SK-N-SH (cell line): ENCODE results near the gene NRCAM. TPM values are rescaled to one million over a fixed set of nuclear protein-coding genes. Genes with fewer than 3 reads are reported as not detected.

Source experiments
- CTCF ChIA-PET: fragments of 300-600, 350-600 bp; formaldehyde crosslinking; extraction: SDS; loops from one replicate; lab custom pipeline; 2021; lab: Yijun Ruan, JAX
- POLR2A ChIA-PET: fragments of 350-600 bp; sonication (Branson Sonifier 250); formaldehyde crosslinking; extraction: SDS; loops from one replicate; lab custom pipeline; 2020; ENCODE audit warnings: antibody characterized with exemption, inconsistent platforms; lab: Yijun Ruan, JAX
- DNase-seq: peaks from one replicate; pipeline ENCODE4 v3.0.0; 2012
- H2AFZ ChIP-seq: fragments of 200-600 bp; sonication (generic); 2 replicates; pipeline ENCODE4 v1.8.1; 2016; ENCODE audit warnings: antibody characterized with exemption, mild to moderate bottlenecking, low read depth
- H3F3A ChIP-seq: fragments of 200-600 bp; sonication (generic); replicated peaks from 2 replicates; pipeline ENCODE3; 2016; ENCODE audit warnings: antibody characterized with exemption, mild to moderate bottlenecking; ENCODE audit not compliant: insufficient read depth
- H3K27ac ChIP-seq, 2 experiments: fragments of 200-500 bp in 1 of 2; fragments of 200-600 bp in 1 of 2; sonication (Bioruptor generic) in 1 of 2; sonication (generic), shearing (Covaris generic) in 1 of 2; 2 replicates each; pipeline versions ENCODE4 v1.5.1 to v1.6.1; 2014 to 2016; ENCODE audit warnings: low read depth in 2 of 2, inconsistent platforms in 1 of 2, low read length in 1 of 2, mild to moderate bottlenecking in 1 of 2, mixed read lengths in 1 of 2
- H3K27me3 ChIP-seq: fragments of 200-600 bp; sonication (generic), shearing (Covaris generic); 2 replicates; pipeline ENCODE4 v1.6.1; 2016; ENCODE audit warnings: mixed run types; ENCODE audit not compliant: insufficient read depth
- H3K36me3 ChIP-seq, 2 experiments: fragments of 200-500 bp in 1 of 2; fragments of 200-600 bp in 1 of 2; sonication (Bioruptor generic) in 1 of 2; sonication (generic) in 1 of 2; replicated peaks in 1 of 2; 2 replicates each; pipeline versions ENCODE3 to v1.5.1; 2014 to 2016; ENCODE audit warnings: low read length in 1 of 2, mild to moderate bottlenecking in 1 of 2; ENCODE audit not compliant: insufficient read depth in 2 of 2, control insufficient read depth in 1 of 2
- H3K4me1 ChIP-seq, 2 experiments: fragments of 200-500 bp in 1 of 2; fragments of 200-600 bp in 1 of 2; sonication (Bioruptor generic) in 1 of 2; sonication (generic), shearing (Covaris generic) in 1 of 2; 2 replicates each; pipeline versions ENCODE4 v1.5.1 to v1.6.1; 2014 to 2016; ENCODE audit warnings: low read depth in 1 of 2, low read length in 1 of 2, mixed run types in 1 of 2; ENCODE audit not compliant: insufficient read depth in 2 of 2, control insufficient read depth in 1 of 2
- H3K4me2 ChIP-seq: fragments of 200-600 bp; sonication (generic), shearing (Covaris generic); 2 replicates; pipeline ENCODE4 v1.6.1; 2017; ENCODE audit warnings: mixed run types
- H3K4me3 ChIP-seq, 2 experiments: fragments of 200-500 bp in 1 of 2; fragments of 200-600 bp in 1 of 2; sonication (Bioruptor generic) in 1 of 2; sonication (generic), shearing (Covaris generic) in 1 of 2; 2 replicates each; pipeline versions ENCODE4 v1.5.1 to v1.8.1; 2014 to 2016; ENCODE audit warnings: low read depth in 2 of 2, inconsistent platforms in 1 of 2, low read length in 1 of 2, mild to moderate bottlenecking in 1 of 2, mixed read lengths in 1 of 2, moderate library complexity in 1 of 2
- H3K79me2 ChIP-seq: fragments of 200-600 bp; sonication (generic); 2 replicates; pipeline ENCODE4 v1.8.1; 2017; ENCODE audit warnings: mild to moderate bottlenecking; ENCODE audit not compliant: insufficient read depth
- H3K9ac ChIP-seq: fragments of 200-600 bp; sonication (generic); 2 replicates; pipeline ENCODE4 v1.6.1; 2017; ENCODE audit warnings: mixed run types
- H3K9me2 ChIP-seq: fragments of 200-600 bp; sonication (generic); 2 replicates; pipeline ENCODE4 v1.6.1; 2017; ENCODE audit warnings: mixed run types
- H3K9me3 ChIP-seq: fragments of 200-600 bp; sonication (generic); 2 replicates; pipeline ENCODE4 v1.6.1; 2017; ENCODE audit warnings: mixed run types, mild to moderate bottlenecking, moderate library complexity
- H4K20me1 ChIP-seq: fragments of 200-600 bp; sonication (generic); 2 replicates; pipeline ENCODE4 v1.6.1; 2017; ENCODE audit warnings: mild to moderate bottlenecking, mixed run types; ENCODE audit not compliant: insufficient read depth
- CHD2 ChIP-seq: fragments of 150-350 bp; IDR thresholded peaks from 2 replicates; pipeline ENCODE4 v1.6.1; 2018; ENCODE audit warnings: low read length; ENCODE audit not compliant: partially characterized antibody
- CTCF ChIP-seq: fragments of 200-600 bp; sonication (generic); IDR thresholded peaks from 2 replicates; pipeline ENCODE4 v1.6.1; 2017; ENCODE audit warnings: antibody characterized with exemption, mild to moderate bottlenecking, moderate library complexity
- EP300 ChIP-seq, 2 experiments: IDR thresholded peaks; 2 replicates each; pipeline versions ENCODE4 v1.4.0 to v1.6.1; 2012; ENCODE audit warnings: borderline replicate concordance in 1 of 2, low read depth in 1 of 2, low read length in 1 of 2
- GABPA ChIP-seq: IDR thresholded peaks from 2 replicates; pipeline ENCODE4 v1.4.0; 2012; ENCODE audit warnings: low read depth, mild to moderate bottlenecking
- MAX ChIP-seq: IDR thresholded peaks from 2 replicates; pipeline ENCODE4 v1.4.0; 2012; ENCODE audit warnings: low read depth
- MEF2A ChIP-seq: IDR thresholded peaks from 2 replicates; pipeline ENCODE4 v1.4.0; 2012; ENCODE audit warnings: low read depth, borderline replicate concordance
- RAD21 ChIP-seq: IDR thresholded peaks from 2 replicates; pipeline ENCODE4 v1.6.1; 2012; ENCODE audit warnings: mild to moderate bottlenecking, low read length
- RXRA ChIP-seq: IDR thresholded peaks from 2 replicates; pipeline ENCODE4 v1.4.0; 2012; ENCODE audit warnings: low read depth, mild to moderate bottlenecking, borderline replicate concordance
- SIN3A ChIP-seq: IDR thresholded peaks from 2 replicates; pipeline ENCODE4 v1.6.1; 2012; ENCODE audit warnings: low read depth, mild to moderate bottlenecking, low read length, moderate library complexity, borderline replicate concordance
- ZBTB33 ChIP-seq: IDR thresholded peaks from 2 replicates; pipeline ENCODE4 v1.4.0; 2012; ENCODE audit warnings: low read depth, borderline replicate concordance
- WGBS: methylation state at CpG from one replicate; pipeline ENCODE4 v1.1.6; 2017; ENCODE audit warnings: low lambda C conversion rate; 5-methylcytosine and 5-hydroxymethylcytosine counted together
- polyA plus RNA-seq, 3 experiments: library from polyadenylated mRNA; depleted of rRNA; stranded (reverse); fragments of >200 nt; gene quantifications; 2 replicates each; pipeline ENCODE4 v1.2.3, GENCODE V29; 2012

NRCAM gene
- polyA plus RNA-seq, 1 of the 3 experiments (the other 2 are of a cell fraction), result 1.1 TPM

- WGBS, result 70% methylated on average over 2 of the region's 2 CpGs
- H3K4me3 ChIP-seq, result no peak overlapping the region
- H2AFZ ChIP-seq, result no peak overlapping the region
- no peak overlapping the region for H3K9ac ChIP-seq
- no peaks in the 10 kb centered on the region for H3K4me1 ChIP-seq
- CTCF ChIA-PET, result interaction anchor here (0.7 to 1.1 kb wide), 3 partner anchors 21 to 133 kb away, joined by 3 to 4 read pairs (median 3); no protein-coding TSS in a partner anchor
- H3K9me3 ChIP-seq, result no peaks in the 10 kb centered on the region
- no peak overlapping the region for H3K27ac ChIP-seq
- no peak for DNase-seq
- no peaks in the 10 kb centered on the region for H4K20me1 ChIP-seq
- POLR2A ChIA-PET, result no interaction called here
- H3K36me3 ChIP-seq, result no peaks in the 10 kb centered on the region
- no peaks in the 10 kb centered on the region for H3K27me3 ChIP-seq
- TF ChIP-seq SIN3A, result no peak
- peaks cover 3% of the 10 kb centered on the region for H3F3A ChIP-seq
- no peaks in the 10 kb centered on the region for H3K9me2 ChIP-seq
- H3K4me2 ChIP-seq, result no peak overlapping the region
- H3K79me2 ChIP-seq, result no peaks in the 10 kb centered on the region
Measured at GRCh38 chr7:108385834-108386422, 70.3 kb downstream of the NRCAM start.

GRCh38 chr7:108384716-108385483, 71.3 kb downstream of the NRCAM start:
- H3K27ac ChIP-seq, result no peak overlapping the region
- no peaks in the 10 kb centered on the region for H3K9me3 ChIP-seq
- no peaks in the 10 kb centered on the region for H4K20me1 ChIP-seq
- WGBS, result 75% methylated on average over 5 of the region's 5 CpGs
- no peaks in the 10 kb centered on the region for H3K79me2 ChIP-seq
- no peaks in the 10 kb centered on the region for H3K9me2 ChIP-seq
- H3K4me1 ChIP-seq, result no peaks in the 10 kb centered on the region
- no peak for DNase-seq
- TF ChIP-seq CTCF (peak; percentile 34; the same call in 1 of the 2 replicates), MAX (no peak)
- no peak overlapping the region for H3K4me3 ChIP-seq
- H2AFZ ChIP-seq, result no peak overlapping the region
- ChIA-PET POLR2A (interaction anchor here (0.5 kb wide), 1 partner anchor 27 kb away, joined by 4 read pairs; no protein-coding TSS in a partner anchor), CTCF (interaction anchor here (0.8 to 1.6 kb wide), 5 partner anchors 17 to 70 kb away, joined by 3 to 6 read pairs (median 4); no protein-coding TSS in a partner anchor)
- H3K36me3 ChIP-seq, result no peaks in the 10 kb centered on the region
- H3K4me2 ChIP-seq, result no peak overlapping the region
- no peaks in the 10 kb centered on the region for H3K27me3 ChIP-seq
- peaks cover 3% of the 10 kb centered on the region for H3F3A ChIP-seq
- no peak overlapping the region for H3K9ac ChIP-seq

GRCh38 chr7:108382932-108383331, 73.3 kb downstream of the NRCAM start:
- Histone ChIP-seq H2AFZ (no peak overlapping the region), H3K4me3 (no peak overlapping the region), H3K27ac (no peak overlapping the region), H3K79me2 (no peaks in the 10 kb centered on the region), H3F3A (peaks cover 3% of the 10 kb centered on the region), H3K9me3 (no peaks in the 10 kb centered on the region), H4K20me1 (no peaks in the 10 kb centered on the region), H3K36me3 (no peaks in the 10 kb centered on the region)
- WGBS, result 35% methylated on average over 1 of the region's 1 CpG
- DNase-seq, result no peak
- TF ChIP-seq RAD21 (no peak), EP300 (IDR thresholded peaks at IDR 0.05; ENCODE audit: borderline replicate concordance in 1 of 2, low read depth in 1 of 2, low read length in 1 of 2) (no peak), GABPA (no peak), ZBTB33 (no peak), CHD2 (no peak), RXRA (no peak), MEF2A (no peak)
- TF ChIP-seq, all 33 proteins: peak for 0
- POLR2A ChIA-PET, result no interaction called here
- H3K4me1 ChIP-seq, result no peaks in the 10 kb centered on the region
- H3K9ac ChIP-seq, result no peak overlapping the region
- CTCF ChIA-PET, result interaction anchor here (1.0 to 2.6 kb wide), 6 partner anchors 9 to 70 kb away, joined by 3 to 7 read pairs (median 4); no protein-coding TSS in a partner anchor
- no peaks in the 10 kb centered on the region for H3K27me3 ChIP-seq
- no peak overlapping the region for H3K4me2 ChIP-seq
- H3K9me2 ChIP-seq, result no peaks in the 10 kb centered on the region
